HepG2 (cell line): ENCODE results near the gene IL11RA. TPM values are rescaled to one million over a fixed set of nuclear protein-coding genes. Genes with fewer than 3 reads are reported as not detected.
A peak's percentile ranks its signal among the peaks of the same experiment; 100 is the strongest.

Source experiments
- AHR ChIP-seq: IDR thresholded peaks from 2 replicates; pipeline ENCODE4 v1.6.1; 2018; ENCODE audit warnings: missing genetic modification reagents, missing compliant biosample characterization
- ARNT2 ChIP-seq: sonication (generic); formaldehyde crosslinking; IDR thresholded peaks from 2 replicates; pipeline ENCODE4 v1.8.0; 2022; ENCODE audit warnings: mild to moderate bottlenecking, low read depth, missing genetic modification reagents, moderate library complexity
- CEBPZ ChIP-seq: IDR thresholded peaks from 2 replicates; pipeline ENCODE4 v1.6.1; 2012; ENCODE audit warnings: low read length, improper control_type of control experiment
- HES4 ChIP-seq: sonication (generic); formaldehyde crosslinking; IDR thresholded peaks from 2 replicates; pipeline ENCODE4 v1.9.0; 2021; ENCODE audit warnings: mild to moderate bottlenecking, missing genetic modification reagents, borderline replicate concordance
- SAP130 ChIP-seq: IDR thresholded peaks from 2 replicates; pipeline ENCODE4 v1.6.1; 2016; ENCODE audit warnings: low read depth
- SKI ChIP-seq: fragments of 450-650 bp; IDR thresholded peaks from one replicate; pipeline ENCODE4 v1.6.1; 2018; ENCODE audit warnings: mild to moderate bottlenecking; ENCODE audit not compliant: partially characterized antibody
- TGIF2 ChIP-seq: IDR thresholded peaks from 2 replicates; pipeline ENCODE4 v1.6.1; 2016; ENCODE audit warnings: control low read depth, missing compliant biosample characterization
- ZNF432 ChIP-seq: sonication (generic); formaldehyde crosslinking; IDR thresholded peaks from 2 replicates; pipeline ENCODE4 v1.5.0; 2020; ENCODE audit warnings: missing genetic modification reagents, mild to moderate bottlenecking, borderline replicate concordance
- ZNF646 ChIP-seq: sonication (generic); formaldehyde crosslinking; IDR thresholded peaks from 2 replicates; pipeline ENCODE4 v1.9.0; 2021; ENCODE audit warnings: mild to moderate bottlenecking, missing genetic modification reagents
- ZNF672 ChIP-seq: sonication (generic); formaldehyde crosslinking; IDR thresholded peaks from 2 replicates; pipeline ENCODE4 v1.8.1; 2022; ENCODE audit warnings: missing genetic modification reagents
- ZSCAN12 ChIP-seq: sonication (generic); formaldehyde crosslinking; IDR thresholded peaks from 2 replicates; pipeline ENCODE4 v1.9.0; 2021; ENCODE audit warnings: mild to moderate bottlenecking, missing genetic modification reagents
- polyA plus RNA-seq, 8 experiments: library from polyadenylated mRNA; depleted of rRNA in 3 of 8; stranded (reverse) in 7 of 8; unstranded in 1 of 8; fragments of >200 nt; fragmentation: Illumina TruSeq in 4 of 8; extraction: Trizol in 4 of 8; gene quantifications; 2 replicates each; pipeline versions ENCODE4 v1.2.1 to v1.2.3, GENCODE V29; 2011 to 2016; ENCODE audit warnings: low read depth in 4 of 8, missing spikeins in 1 of 8, mixed read lengths in 1 of 8; ENCODE audit not compliant: insufficient read depth in 1 of 8
- total RNA-seq, 5 experiments: library from RNA; depleted of rRNA; stranded (reverse); fragments of >200 nt; fragmentation: Illumina TruSeq; extraction: Trizol; gene quantifications; 2 replicates each; pipeline ENCODE4 v1.2.3, GENCODE V29; 2016; ENCODE audit warnings: low read depth in 1 of 5
- TF ChIP-seq, protein P1 (sequence below): sonication (generic); IDR thresholded peaks from 2 replicates; pipeline ENCODE4 v1.6.1; 2016; ENCODE audit warnings: low read depth, borderline replicate concordance
- TF ChIP-seq, protein P2 (sequence below): sonication (generic); formaldehyde crosslinking; IDR thresholded peaks from 2 replicates; pipeline ENCODE4 v1.8.0; 2022; ENCODE audit warnings: mild to moderate bottlenecking, missing genetic modification reagents

Gene IL11RA
- total and polyA plus RNA-seq, 2 of the 13 experiments (the other 11 are each of a cell fraction or from before 2014, with no cell fraction given): 2.0 to 4.2 TPM

GRCh38 chr9:34611811-34612787 is 39.9 kb upstream of the IL11RA start, which contains the start of gene RPP25L (continued):
- TF ChIP-seq ZNF646 (CRISPR knock-in tag): no peak
- TF ChIP-seq AHR (CRISPR knock-in tag): no peak; the same call in 1 of the 2 replicates
- TF ChIP-seq CEBPZ: no peak
- TF ChIP-seq ZSCAN12 (CRISPR knock-in tag): no peak
- peak; percentile 84 for TF ChIP-seq SAP130 (CRISPR knock-in tag)
- TF ChIP-seq HES4 (CRISPR knock-in tag): no peak
- no peak for TF ChIP-seq SKI
- TF ChIP-seq, protein P1, sequence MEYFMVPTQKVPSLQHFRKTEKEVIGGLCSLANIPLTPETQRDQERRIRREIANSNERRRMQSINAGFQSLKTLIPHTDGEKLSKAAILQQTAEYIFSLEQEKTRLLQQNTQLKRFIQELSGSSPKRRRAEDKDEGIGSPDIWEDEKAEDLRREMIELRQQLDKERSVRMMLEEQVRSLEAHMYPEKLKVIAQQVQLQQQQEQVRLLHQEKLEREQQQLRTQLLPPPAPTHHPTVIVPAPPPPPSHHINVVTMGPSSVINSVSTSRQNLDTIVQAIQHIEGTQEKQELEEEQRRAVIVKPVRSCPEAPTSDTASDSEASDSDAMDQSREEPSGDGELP: no peak
- TF ChIP-seq, protein P2, sequence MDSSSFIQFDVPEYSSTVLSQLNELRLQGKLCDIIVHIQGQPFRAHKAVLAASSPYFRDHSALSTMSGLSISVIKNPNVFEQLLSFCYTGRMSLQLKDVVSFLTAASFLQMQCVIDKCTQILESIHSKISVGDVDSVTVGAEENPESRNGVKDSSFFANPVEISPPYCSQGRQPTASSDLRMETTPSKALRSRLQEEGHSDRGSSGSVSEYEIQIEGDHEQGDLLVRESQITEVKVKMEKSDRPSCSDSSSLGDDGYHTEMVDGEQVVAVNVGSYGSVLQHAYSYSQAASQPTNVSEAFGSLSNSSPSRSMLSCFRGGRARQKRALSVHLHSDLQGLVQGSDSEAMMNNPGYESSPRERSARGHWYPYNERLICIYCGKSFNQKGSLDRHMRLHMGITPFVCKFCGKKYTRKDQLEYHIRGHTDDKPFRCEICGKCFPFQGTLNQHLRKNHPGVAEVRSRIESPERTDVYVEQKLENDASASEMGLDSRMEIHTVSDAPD (CRISPR knock-in tag): no peak
- no peak for TF ChIP-seq ZNF432 (CRISPR knock-in tag)
- TF ChIP-seq TGIF2 (CRISPR knock-in tag): peak; percentile 53
- peak; percentile 73 for TF ChIP-seq ARNT2
- no peak for TF ChIP-seq ZNF672 (CRISPR knock-in tag)
